DMS79 (cell line): Measurements from ENCODE around the gene TMC1.
"Not testable (repeated sequence)": the region's sequence is repeated elsewhere in the genome, so short reads cannot be mapped to it uniquely, and the experiment has no call there.

Source experiments
- DNase-seq: peaks from one replicate; lab custom pipeline; 2025; lab: John Stamatoyannopoulos, UW

TMC1 gene

GRCh38 chr9:72818385-72818784 lies 297.0 kb downstream of the TMC1 start:
- DNase-seq: no peak

DNA sequence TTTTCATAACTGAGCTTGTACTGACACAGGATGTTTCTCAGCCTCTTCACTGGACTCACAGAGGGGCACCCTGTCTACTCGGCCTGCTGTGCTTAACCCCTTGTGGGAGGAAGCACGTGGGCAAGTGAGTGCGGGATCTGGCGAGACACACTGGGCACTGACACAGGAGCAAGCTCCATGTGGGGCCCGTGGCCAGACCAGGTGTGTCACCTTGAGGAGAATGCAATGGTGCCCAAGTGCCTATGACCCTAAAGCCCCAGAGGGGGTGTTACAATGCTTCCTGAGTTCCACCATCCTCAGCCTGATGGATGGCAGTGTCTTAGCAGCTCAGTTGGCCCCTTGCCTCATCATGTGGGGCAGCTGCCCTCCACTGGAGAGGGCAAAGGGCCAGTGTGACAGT lies 302.6 kb downstream of the TMC1 start:
- no peak for DNase-seq

GRCh38 chr9:72826996-72827949 lies 305.9 kb downstream of the TMC1 start:
- no peak for DNase-seq

DNA sequence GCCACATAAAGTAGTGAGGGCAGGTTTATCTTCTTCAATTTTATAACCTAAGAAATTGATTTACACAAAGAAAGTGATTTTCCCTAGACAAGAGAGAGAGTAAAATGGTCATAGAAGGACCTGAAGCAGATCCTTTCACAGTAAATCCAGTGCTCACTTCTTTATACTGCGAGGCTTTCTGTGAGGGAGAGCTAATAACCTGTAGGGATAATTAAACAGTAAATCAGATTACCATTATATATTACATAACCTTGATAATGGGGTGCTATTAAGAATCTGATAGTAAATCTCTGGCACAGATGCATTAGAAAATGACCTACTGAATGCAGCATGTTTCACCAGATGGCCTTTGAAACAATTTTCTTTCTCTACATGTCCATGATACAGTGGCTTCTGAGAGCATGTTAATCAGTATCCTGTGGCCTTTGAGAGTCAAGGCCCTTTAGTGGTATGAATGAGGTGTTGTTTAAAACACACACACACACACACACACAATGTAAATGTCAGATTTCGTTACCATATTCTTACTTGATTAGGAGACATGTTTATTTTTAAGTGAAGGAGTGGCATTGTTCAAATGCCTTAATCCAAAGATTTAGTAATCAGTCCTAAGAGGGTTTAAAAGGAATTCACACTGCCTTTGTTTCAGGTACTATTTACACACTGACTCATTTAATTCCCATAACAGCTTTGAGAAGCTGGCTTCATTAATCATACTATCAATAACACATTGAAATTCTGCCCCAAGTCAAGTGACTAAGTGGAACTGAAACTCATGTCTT lies 306.7 kb downstream of the TMC1 start:
- DNase-seq: no peak

- no peak for DNase-seq
These were observed 313.6 kb downstream of the TMC1 start for GRCh38 chr9:72834994-72835393.

GRCh38 chr9:72836790-72837189 lies 315.4 kb downstream of the TMC1 start:
- no peak for DNase-seq

GRCh38 chr9:72839085-72839484 lies 317.7 kb downstream of the TMC1 start:
- DNase-seq: no peak

- no peak for DNase-seq
These were observed 322.4 kb downstream of the TMC1 start for GRCh38 chr9:72843520-72844439.

GRCh38 chr9:72844440-72844768 lies 323.0 kb downstream of the TMC1 start:
- DNase-seq: no peak

- DNase-seq: not testable (repeated sequence)
These were observed 323.6 kb downstream of the TMC1 start for GRCh38 chr9:72845052-72845451.

- not testable (repeated sequence) for DNase-seq
These were observed 328.8 kb downstream of the TMC1 start for GRCh38 chr9:72850209-72850608.

GRCh38 chr9:72855321-72855720 lies 333.9 kb downstream of the TMC1 start:
- no peak for DNase-seq

DNA sequence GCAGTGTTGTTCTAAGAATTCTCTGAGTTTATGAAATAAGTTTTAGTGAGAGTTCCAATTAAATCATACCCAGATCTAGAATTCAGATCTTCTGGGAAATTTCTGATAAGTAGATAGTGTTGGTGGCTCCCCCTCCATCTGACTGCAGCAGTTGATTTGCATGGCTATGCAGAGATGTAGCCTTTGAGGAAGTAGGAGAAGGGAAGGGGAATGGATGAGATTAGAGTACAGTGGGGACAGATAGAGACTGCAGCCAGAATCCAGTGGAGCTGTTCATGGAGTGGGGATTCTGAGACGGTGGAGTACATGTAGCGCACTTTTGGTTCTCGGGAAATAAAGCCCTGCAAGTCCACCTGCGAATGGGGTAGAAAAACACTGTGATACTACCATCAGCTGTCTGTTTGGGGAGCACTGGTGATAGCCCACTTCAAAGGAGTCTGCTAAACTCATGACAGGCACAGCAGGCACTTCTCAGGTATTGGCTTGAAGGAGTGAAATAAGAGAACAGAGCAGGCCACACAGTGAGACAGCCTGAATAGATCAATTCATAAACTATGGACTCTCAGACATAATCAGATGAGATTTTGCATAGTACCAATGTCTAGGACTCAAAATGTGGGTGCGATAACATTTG lies 334.6 kb downstream of the TMC1 start:
- no peak for DNase-seq

DNA sequence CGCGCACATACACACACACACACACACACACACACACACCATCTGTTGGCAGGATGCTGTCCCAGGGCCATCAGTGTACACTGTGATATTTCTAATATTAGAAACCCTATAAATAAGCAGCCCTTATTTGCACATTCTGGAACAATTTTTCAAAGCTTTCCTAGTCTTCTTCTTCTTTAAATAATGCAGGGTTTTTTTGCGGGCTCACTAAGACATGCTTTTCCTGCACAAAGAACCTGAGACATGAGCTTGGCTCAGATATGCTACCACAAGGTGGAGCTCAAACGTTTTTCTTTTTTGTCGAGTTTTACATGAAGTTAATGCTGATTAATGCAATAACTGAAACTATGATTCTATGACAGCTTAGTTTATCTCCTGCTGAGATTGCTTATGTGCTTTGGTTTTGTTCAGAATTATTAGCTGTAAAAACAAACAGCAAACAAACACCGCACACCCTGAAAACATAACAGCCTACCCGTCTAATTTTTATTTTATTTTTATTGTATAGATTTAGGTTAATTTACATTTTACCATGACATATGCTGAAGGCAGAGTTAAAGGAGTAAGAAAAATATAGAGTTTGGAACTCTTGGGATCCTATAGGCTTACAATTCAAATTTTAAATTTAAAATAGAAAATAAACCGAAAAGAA lies 335.7 kb downstream of the TMC1 start:
- DNase-seq: no peak

- DNase-seq: no peak
These were observed 336.2 kb downstream of the TMC1 start for GRCh38 chr9:72857624-72857996.

GRCh38 chr9:72858089-72858912 lies 336.9 kb downstream of the TMC1 start:
- no peak for DNase-seq

DNA sequence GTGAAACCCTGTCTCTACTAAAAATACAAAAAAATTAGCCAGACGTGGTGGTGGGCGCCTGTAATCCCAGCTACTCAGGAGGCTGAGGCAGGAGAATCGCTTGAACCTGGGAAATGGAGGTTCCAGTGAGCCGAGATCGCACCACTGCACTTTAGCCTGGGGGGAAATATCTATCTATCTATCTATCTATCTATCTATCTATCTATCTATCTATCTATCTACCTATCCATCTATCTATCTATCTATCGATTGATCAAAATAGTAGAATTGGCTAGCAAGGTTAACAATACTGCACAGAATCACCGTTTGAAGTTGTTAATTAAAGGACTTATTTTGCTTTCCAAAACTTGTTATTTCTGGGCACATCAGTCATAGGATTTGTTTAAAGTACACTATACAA lies 341.4 kb downstream of the TMC1 start:
- not testable (repeated sequence) for DNase-seq

- DNase-seq: no peak
These were observed 342.2 kb downstream of the TMC1 start for GRCh38 chr9:72863456-72864094.

DNA sequence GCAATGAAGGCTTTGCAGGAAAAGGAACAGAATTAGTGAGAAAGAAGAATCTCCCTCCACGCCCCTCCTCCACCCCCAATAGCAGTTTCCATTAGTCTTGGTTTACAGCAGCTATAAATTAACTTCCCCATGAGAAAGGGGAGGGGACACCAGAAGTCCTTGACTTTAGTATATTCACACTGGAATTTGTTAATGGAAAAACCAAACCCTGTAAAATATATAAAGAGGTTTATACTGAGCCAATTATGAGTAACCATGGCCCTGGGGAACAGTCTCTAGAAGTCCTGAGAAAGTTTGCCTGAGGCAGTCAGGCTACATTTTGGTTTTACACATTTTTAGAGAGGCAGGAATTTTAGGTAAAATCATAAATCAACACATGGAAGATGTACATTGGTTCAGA lies 342.9 kb downstream of the TMC1 start:
- DNase-seq: no peak

- DNase-seq: no peak
These were observed 350.3 kb downstream of the TMC1 start for GRCh38 chr9:72871685-72872084.
